Kidney epithelial cell (primary cell): ENCODE results near the gene CLK3. TPM values are rescaled to one million over a fixed set of nuclear protein-coding genes. Genes with fewer than 3 reads are reported as not detected.
"Not testable (repeated sequence)": the region's sequence is repeated elsewhere in the genome, so short reads cannot be mapped to it uniquely, and the experiment has no call there.

Experiments used
- DNase-seq: peaks from one replicate; pipeline ENCODE4 v3.0.0-alpha.2; 2010; ENCODE audit warnings: low read depth
- H3K27me3 ChIP-seq: 2 replicates; pipeline ENCODE4 v1.6.0; 2011; ENCODE audit warnings: low read length; ENCODE audit not compliant: control insufficient read depth, insufficient read depth
- H3K36me3 ChIP-seq: 2 replicates; pipeline ENCODE4 v1.5.1; 2011; ENCODE audit warnings: low read length; ENCODE audit not compliant: control insufficient read depth, insufficient read depth
- H3K4me3 ChIP-seq: 2 replicates; pipeline ENCODE4 v1.5.1; 2011; ENCODE audit warnings: low read depth, mild to moderate bottlenecking, control low read depth, low read length
- CTCF ChIP-seq: IDR thresholded peaks from 2 replicates; pipeline ENCODE4 v1.5.1; 2011; ENCODE audit warnings: mild to moderate bottlenecking, moderate library complexity, low read length, control low read depth, inconsistent platforms; ENCODE audit not compliant: insufficient read depth, poor library complexity, severe bottlenecking
- total RNA-seq: library from RNA; depleted of rRNA; stranded (reverse); fragments of >200 nt; gene quantifications from 2 replicates; pipeline ENCODE4 v1.2.3, GENCODE V29; 2015

The CLK3 gene
- total RNA-seq, 1 donor from 2014 or later: 104 TPM

DNA sequence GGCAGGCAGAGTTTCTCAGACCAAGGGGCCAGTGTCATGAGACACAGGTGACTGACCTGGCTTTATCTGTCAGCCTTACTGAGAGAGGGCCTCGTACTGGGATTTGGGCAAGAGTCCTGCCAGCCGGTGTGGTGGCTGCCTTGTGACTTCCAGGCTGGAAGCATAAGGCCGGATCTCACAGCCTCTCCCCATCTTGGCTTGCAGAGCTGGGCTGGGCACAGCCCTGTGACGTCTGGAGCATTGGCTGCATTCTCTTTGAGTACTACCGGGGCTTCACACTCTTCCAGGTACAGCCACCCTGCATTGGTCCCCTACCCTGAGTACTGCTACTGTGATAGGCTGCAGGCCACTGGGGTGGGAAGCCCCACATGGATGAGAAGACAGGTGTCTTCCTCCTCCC lies 12.1 kb downstream of the CLK3 start:
- Histone ChIP-seq H3K4me3 (no peak overlapping the region), H3K36me3 (peaks cover 5% of the 10 kb centered on the region), H3K27me3 (no peaks in the 10 kb centered on the region)
- no peak for DNase-seq
- TF ChIP-seq CTCF: no peak

DNA sequence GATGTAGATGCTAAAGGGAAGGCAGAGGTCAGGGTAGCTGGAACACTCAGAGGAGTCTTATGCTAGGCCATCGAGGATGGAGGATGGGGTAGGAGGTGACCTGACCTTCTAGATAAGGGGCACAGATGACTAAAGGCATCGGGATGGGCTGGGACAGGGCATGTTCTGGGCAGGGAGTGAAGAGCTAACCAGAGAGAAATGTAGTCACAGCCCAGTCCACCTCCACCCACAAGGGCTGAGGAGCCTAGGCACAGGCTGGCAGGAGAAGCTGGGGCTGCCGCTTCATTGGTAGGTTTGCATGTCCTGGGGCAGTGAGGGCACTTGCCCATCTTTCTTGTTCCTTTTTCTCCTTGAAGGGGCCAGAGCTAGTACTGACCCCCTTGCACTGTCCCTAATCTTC lies 12.6 kb downstream of the CLK3 start:
- no peak overlapping the region for H3K4me3 ChIP-seq
- DNase-seq: no peak
- H3K36me3 ChIP-seq: peaks cover 4% of the 10 kb centered on the region
- TF ChIP-seq CTCF: no peak
- no peaks in the 10 kb centered on the region for H3K27me3 ChIP-seq

DNA sequence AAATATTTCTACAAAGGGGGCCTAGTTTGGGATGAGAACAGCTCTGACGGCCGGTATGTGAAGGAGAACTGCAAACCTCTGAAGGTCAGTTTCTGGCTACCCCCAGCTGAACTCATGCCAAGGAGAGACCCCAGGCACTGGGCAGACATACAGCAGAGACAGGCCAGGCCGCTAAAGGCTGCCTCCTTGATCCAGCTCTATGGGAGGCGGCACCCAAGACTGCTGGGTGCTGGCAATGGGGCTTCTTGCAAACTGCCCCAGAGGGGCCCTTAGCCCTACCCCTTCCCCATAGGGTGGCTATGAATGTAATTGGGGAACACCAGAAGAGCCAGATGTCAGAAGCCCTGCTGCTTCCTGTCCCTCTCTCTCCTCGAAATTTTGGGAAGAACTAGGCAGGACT lies 13.3 kb downstream of the CLK3 start:
- H3K36me3 ChIP-seq: peaks cover 4% of the 10 kb centered on the region
- H3K4me3 ChIP-seq: no peak overlapping the region
- no peaks in the 10 kb centered on the region for H3K27me3 ChIP-seq
- DNase-seq: no peak
- no peak for TF ChIP-seq CTCF

DNA sequence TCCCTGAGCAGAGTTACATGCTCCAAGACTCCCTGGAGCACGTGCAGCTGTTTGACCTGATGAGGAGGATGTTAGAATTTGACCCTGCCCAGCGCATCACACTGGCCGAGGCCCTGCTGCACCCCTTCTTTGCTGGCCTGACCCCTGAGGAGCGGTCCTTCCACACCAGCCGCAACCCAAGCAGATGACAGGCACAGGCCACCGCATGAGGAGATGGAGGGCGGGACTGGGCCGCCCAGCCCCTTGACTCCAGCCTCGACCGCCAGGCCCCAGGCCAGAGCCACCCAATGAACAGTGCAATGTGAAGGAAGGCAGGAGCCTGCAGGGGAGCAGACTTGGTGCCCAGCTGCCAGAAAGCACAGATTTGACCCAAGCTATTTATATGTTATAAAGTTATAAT lies 14.1 kb downstream of the CLK3 start:
- H3K36me3 ChIP-seq, H3K4me3 ChIP-seq, H3K27me3 ChIP-seq, DNase-seq: not testable (repeated sequence)

GRCh38 chr15:74630284-74631086 lies 14.8 kb downstream of the CLK3 start:
- no peak for DNase-seq
- H3K36me3 ChIP-seq: peaks cover 4% of the 10 kb centered on the region
- TF ChIP-seq CTCF: no peak
- H3K4me3 ChIP-seq: no peak overlapping the region
- no peaks in the 10 kb centered on the region for H3K27me3 ChIP-seq

DNA sequence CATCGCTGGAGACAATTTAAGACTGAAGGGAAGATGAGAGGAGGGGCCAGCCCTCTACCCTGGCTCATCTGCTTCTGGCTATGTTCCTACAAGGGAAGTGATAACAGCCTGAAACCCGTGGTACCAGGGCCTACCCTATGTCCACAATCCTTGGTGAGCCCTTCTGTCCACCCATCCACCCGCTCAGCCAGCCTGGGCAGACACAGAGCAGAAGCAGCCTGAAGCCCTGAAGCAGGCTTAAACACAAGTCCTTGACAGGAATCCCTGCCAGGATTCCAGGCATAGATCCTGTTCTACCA lies 15.4 kb downstream of the CLK3 start:
- H3K36me3 ChIP-seq: peaks cover 4% of the 10 kb centered on the region
- no peak for TF ChIP-seq CTCF
- no peak for DNase-seq
- no peaks in the 10 kb centered on the region for H3K27me3 ChIP-seq
- H3K4me3 ChIP-seq: no peak overlapping the region
